ENCODE data around the gene ERVV-1.

GRCh38 chr19:53010494-53010893, 3.2 kb upstream of the ERVV-1 start:
- TF ChIP-seq CTCF (IDR thresholded peaks at IDR 0.05; ENCODE audit: insufficient read depth, low read depth, low read length) (no peak), EZH2 (IDR thresholded peaks at IDR 0.05; ENCODE audit: insufficient read depth, low read length) (no peak)
